Mammary epithelial cell (primary cell): ENCODE measurements around the gene HOXC6.

Source experiments
- CTCF ChIP-seq, 2 donors: IDR thresholded peaks in 1 of 2; conservative IDR thresholded peaks in 1 of 2; 2 replicates each; pipeline ENCODE4 v1.5.1; 2011 to 2012; ENCODE audit warnings: inconsistent platforms in 2 of 2, low read length in 2 of 2, mild to moderate bottlenecking in 2 of 2, control low read depth in 1 of 2, low read depth in 1 of 2; ENCODE audit not compliant: insufficient read depth in 1 of 2; ENCODE audit errors: extremely low read depth in 1 of 2
- EZH2 ChIP-seq: IDR thresholded peaks from 2 replicates; pipeline ENCODE4 v1.6.1; 2012; ENCODE audit warnings: low read length, inconsistent platforms, borderline replicate concordance

GRCh38 chr12:54002278-54002914 lies 25.8 kb upstream of the HOXC6 start:
- TF ChIP-seq CTCF (conservative IDR thresholded peaks at IDR 0.05 in 1 of 2, IDR thresholded peaks at IDR 0.05 in 1 of 2; ENCODE audit: extremely low read depth in 1 of 2, insufficient read depth in 1 of 2, low read depth in 1 of 2, low read length in 2 of 2) = no peak
- no peak for TF ChIP-seq EZH2
